ENCODE results near the gene HSCB. TPM values are rescaled to one million over a fixed set of nuclear protein-coding genes. Genes with fewer than 3 reads are reported as not detected.

HSCB gene
- total RNA-seq, 1 experiment from 2014 or later: 21.2 TPM

DNA sequence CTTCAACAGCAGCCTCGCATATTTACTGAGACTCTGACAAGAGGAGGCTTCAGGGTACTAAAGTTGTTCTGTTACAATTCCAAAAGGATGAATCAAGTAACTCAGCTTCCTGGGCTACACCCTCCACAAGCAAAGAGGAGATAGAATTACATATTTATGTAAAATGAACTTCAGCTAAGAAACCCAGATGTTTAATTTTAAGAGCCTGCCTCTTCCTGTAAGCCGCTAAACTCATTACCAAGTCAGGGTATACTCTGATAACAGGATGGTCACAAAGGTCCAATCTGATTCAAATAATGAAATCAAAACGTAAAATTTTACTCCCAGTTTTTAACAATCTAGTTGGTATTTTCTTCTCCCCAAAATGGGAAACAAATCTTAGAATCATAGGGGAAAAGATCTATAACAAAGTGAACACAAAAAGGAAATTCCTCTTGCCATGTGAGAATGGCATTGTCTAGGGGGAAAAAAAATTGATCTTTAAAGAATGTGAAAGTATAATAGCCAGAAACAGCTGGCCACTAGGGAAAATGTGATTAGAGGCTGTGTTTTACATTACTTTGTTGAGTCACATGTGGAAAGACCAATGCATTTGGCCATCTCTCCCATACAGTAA is 31.2 kb upstream of the HSCB start:
- Histone ChIP-seq H3K9ac (ENCODE audit: extremely low read depth, insufficient read length, low read length) (no peak overlapping the region), H2BK5ac (ENCODE audit: insufficient read length, low read length) (no peak overlapping the region), H3K56ac (ENCODE audit: insufficient read length, low read depth, low read length) (no peak overlapping the region), H3K23me2 (ENCODE audit: insufficient read length, low read depth, low read length, poor library complexity, severe bottlenecking) (no peaks in the 10 kb centered on the region), H2BK12ac (ENCODE audit: insufficient read length, low read depth, low read length) (no peak overlapping the region), H3K4ac (ENCODE audit: low read depth, low read length) (no peak overlapping the region), H3K14ac (ENCODE audit: insufficient read depth, low read length) (no peak overlapping the region), H4K8ac (replicated peaks; ENCODE audit: insufficient read length, low read depth, low read length) (no peak overlapping the region), H3K4me2 (ENCODE audit: insufficient read depth, insufficient read length, low read length) (no peak overlapping the region), H2AFZ (ENCODE audit: low read length) (no peak overlapping the region), H4K91ac (ENCODE audit: insufficient read length, low read depth, low read length) (no peak overlapping the region), H4K5ac (ENCODE audit: insufficient read length, low read depth, low read length) (no peak overlapping the region), H3K27ac (ENCODE audit: insufficient read length, low read depth, low read length) (no peak overlapping the region), H2BK120ac (ENCODE audit: low read depth, low read length, poor library complexity, severe bottlenecking) (no peak overlapping the region), H3K79me1 (ENCODE audit: insufficient read depth, low read depth, low read length, poor library complexity, severe bottlenecking) (no peaks in the 10 kb centered on the region), H2BK15ac (ENCODE audit: low read depth, low read length) (no peak overlapping the region), H2AK5ac (ENCODE audit: insufficient read length, low read length) (no peak overlapping the region), H3K9me3 (ENCODE audit: control insufficient read depth, low read depth, low read length) (no peaks in the 10 kb centered on the region), H3K27me3 (ENCODE audit: insufficient read depth, low read length) (no peaks in the 10 kb centered on the region), H4K20me1 (ENCODE audit: control insufficient read depth, insufficient read depth, insufficient read length) (no peaks in the 10 kb centered on the region), H2BK20ac (ENCODE audit: low read depth, low read length, poor library complexity, severe bottlenecking) (no peak overlapping the region), H3K18ac (ENCODE audit: insufficient read length, low read depth, low read length) (no peak overlapping the region), H3K79me2 (ENCODE audit: insufficient read depth, low read length) (no peaks in the 10 kb centered on the region), H3K23ac (ENCODE audit: insufficient read length, low read depth, low read length) (no peak overlapping the region), H3K4me1 (ENCODE audit: insufficient read depth, low read length) (no peaks in the 10 kb centered on the region), H3T11ph (ENCODE audit: low read length) (no peak overlapping the region)
- no peak for DNase-seq
- no peak overlapping the region for H3K4me3 Mint-ChIP-seq
- peak overlapping the region in 1 of 3 experiments; percentile 75; a peak in 2 of 7 replicates for H3K27ac Mint-ChIP-seq
- TF ChIP-seq, protein P1, sequence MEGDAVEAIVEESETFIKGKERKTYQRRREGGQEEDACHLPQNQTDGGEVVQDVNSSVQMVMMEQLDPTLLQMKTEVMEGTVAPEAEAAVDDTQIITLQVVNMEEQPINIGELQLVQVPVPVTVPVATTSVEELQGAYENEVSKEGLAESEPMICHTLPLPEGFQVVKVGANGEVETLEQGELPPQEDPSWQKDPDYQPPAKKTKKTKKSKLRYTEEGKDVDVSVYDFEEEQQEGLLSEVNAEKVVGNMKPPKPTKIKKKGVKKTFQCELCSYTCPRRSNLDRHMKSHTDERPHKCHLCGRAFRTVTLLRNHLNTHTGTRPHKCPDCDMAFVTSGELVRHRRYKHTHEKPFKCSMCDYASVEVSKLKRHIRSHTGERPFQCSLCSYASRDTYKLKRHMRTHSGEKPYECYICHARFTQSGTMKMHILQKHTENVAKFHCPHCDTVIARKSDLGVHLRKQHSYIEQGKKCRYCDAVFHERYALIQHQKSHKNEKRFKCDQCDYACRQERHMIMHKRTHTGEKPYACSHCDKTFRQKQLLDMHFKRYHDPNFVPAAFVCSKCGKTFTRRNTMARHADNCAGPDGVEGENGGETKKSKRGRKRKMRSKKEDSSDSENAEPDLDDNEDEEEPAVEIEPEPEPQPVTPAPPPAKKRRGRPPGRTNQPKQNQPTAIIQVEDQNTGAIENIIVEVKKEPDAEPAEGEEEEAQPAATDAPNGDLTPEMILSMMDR (conservative IDR thresholded peaks at IDR 0.05): no peak
- WGBS (ENCODE audit: extremely low coverage, insufficient read length, low lambda C conversion rate): no CpG with 5 or more reads among the region's 3 CpGs
- H3K9me3 Mint-ChIP-seq: no peaks in the 10 kb centered on the region
- no peaks in the 10 kb centered on the region for H3K27me3 Mint-ChIP-seq (ENCODE audit: low read depth)
- H3K36me3 Mint-ChIP-seq (ENCODE audit: insufficient read depth in 1 of 3, low read depth in 3 of 3): peaks cover 48 to 79% (median 72%) of the 10 kb centered on the region in 3 experiments
- peaks cover 0 to 2% of the 10 kb centered on the region in 2 experiments; a peak in 2 of 4 replicates for H3K4me1 Mint-ChIP-seq
